Cardiac muscle cell (in vitro differentiated cells and primary cell): ENCODE measurements around the gene TESMIN. TPM values are rescaled to one million over a fixed set of nuclear protein-coding genes. Genes with fewer than 3 reads are reported as not detected.

ENCODE experiments used
- DNase-seq, 2 donors: peaks; one replicate each; pipeline versions ENCODE4 v3.0.0 to v3.0.0-alpha.2; 2010 to 2017; ENCODE audit warnings: low read depth in 1 of 2, low spot score in 1 of 2
- H3K27ac ChIP-seq: fragments of 200-600 bp; sonication (generic); 2 replicates; pipeline ENCODE4 v1.5.1; 2016
- H3K27me3 ChIP-seq: fragments of 200-600 bp; sonication (generic); 2 replicates; pipeline ENCODE4 v1.6.0; 2016; ENCODE audit warnings: control low read depth
- H3K36me3 ChIP-seq: fragments of 200-600 bp; sonication (generic); 2 replicates; pipeline ENCODE4 v1.5.1; 2016; ENCODE audit warnings: control low read depth
- H3K4me1 ChIP-seq: fragments of 200-600 bp; sonication (generic); 2 replicates; pipeline ENCODE4 v1.8.1; 2017; ENCODE audit warnings: low read depth, mild to moderate bottlenecking, mixed run types
- H3K4me3 ChIP-seq: fragments of 200-600 bp; sonication (generic); 2 replicates; pipeline ENCODE4 v1.5.1; 2016; ENCODE audit warnings: mild to moderate bottlenecking
- H3K9me3 ChIP-seq: fragments of 200-600 bp; sonication (generic); 2 replicates; pipeline ENCODE4 v1.5.1; 2017; ENCODE audit warnings: low read depth, mild to moderate bottlenecking, control low read depth
- polyA plus RNA-seq: library from polyadenylated mRNA; unstranded; fragments of >200 nt; fragmentation: Nextera tagmentation; extraction: Ambion mirVana; gene quantifications from 2 replicates; pipeline ENCODE4 v1.2.1, GENCODE V29; 2016
- total RNA-seq: library from RNA; depleted of rRNA; stranded (reverse); fragments of >200 nt; gene quantifications from 2 replicates; pipeline ENCODE4 v1.2.3, GENCODE V29; 2016
- TF ChIP-seq, protein P1 (sequence below): IDR thresholded peaks from 2 replicates; pipeline ENCODE4 v1.5.1; 2012; ENCODE audit warnings: low read depth, mild to moderate bottlenecking, low read length

Gene TESMIN
- total and polyA plus RNA-seq, 2 experiments from 2014 or later = 4.6 to 23.5 TPM

DNA sequence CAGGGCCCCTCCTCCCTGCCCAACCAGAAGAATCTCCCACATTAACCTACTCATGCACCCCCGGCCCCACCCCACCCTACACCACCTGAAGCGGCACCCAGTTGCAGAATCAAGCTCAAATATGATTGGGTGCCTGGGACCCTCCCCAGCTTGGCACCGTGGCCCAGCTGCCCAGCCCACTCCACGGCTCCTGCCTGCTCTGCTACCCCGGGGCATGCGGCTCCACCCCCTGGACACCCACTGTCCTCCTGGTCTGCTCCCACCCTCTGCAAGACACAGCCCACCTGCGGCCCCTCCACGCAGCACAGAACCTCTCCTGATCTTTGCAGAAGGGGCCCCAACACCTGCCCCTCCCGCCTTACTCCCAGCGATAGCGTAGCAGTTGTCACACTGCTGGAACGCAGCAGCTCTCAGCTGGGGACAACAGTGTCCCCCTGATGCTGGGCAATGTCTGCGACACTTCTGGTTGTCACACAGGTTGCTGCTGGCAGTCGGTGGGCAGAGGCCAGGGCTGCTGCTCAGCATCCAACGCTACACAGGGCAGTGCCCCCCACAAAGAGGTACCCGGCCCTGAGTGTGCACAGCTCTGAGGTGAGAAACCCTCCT lies 32.0 kb upstream of the TESMIN start:
- TF ChIP-seq, protein P1, sequence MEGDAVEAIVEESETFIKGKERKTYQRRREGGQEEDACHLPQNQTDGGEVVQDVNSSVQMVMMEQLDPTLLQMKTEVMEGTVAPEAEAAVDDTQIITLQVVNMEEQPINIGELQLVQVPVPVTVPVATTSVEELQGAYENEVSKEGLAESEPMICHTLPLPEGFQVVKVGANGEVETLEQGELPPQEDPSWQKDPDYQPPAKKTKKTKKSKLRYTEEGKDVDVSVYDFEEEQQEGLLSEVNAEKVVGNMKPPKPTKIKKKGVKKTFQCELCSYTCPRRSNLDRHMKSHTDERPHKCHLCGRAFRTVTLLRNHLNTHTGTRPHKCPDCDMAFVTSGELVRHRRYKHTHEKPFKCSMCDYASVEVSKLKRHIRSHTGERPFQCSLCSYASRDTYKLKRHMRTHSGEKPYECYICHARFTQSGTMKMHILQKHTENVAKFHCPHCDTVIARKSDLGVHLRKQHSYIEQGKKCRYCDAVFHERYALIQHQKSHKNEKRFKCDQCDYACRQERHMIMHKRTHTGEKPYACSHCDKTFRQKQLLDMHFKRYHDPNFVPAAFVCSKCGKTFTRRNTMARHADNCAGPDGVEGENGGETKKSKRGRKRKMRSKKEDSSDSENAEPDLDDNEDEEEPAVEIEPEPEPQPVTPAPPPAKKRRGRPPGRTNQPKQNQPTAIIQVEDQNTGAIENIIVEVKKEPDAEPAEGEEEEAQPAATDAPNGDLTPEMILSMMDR = no peak
- DNase-seq = peak in 1 of 2 donors; percentile 59
- Histone ChIP-seq H3K4me3 (no peak overlapping the region), H3K27me3 (no peaks in the 10 kb centered on the region), H3K9me3 (no peaks in the 10 kb centered on the region), H3K36me3 (no peaks in the 10 kb centered on the region), H3K27ac (no peak overlapping the region), H3K4me1 (peaks cover 8% of the 10 kb centered on the region)

DNA sequence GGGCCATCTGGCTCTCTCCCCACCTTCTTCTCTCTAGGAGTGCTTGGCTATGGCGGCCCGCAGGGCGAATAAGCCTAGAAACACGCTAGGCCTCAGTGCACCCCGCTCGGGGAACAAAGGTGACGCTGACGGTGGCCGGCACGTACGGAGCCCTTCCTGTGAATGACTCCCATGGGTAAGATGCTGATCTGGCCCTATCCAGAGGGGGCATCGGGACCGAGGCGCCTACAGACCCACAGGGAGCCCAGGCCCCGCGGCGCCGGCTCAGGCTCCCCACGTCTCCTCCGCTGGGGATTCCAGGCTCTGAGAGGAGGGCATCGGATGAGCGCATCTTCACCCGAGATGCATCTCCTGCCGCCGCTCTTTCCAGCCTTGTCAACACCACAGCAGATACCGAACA lies 31.4 kb upstream of the TESMIN start:
- no peak for DNase-seq
- Histone ChIP-seq H3K27ac (no peak overlapping the region), H3K36me3 (no peaks in the 10 kb centered on the region), H3K4me1 (peaks cover 8% of the 10 kb centered on the region), H3K27me3 (no peaks in the 10 kb centered on the region), H3K9me3 (no peaks in the 10 kb centered on the region), H3K4me3 (no peak overlapping the region)
- TF ChIP-seq, protein P1 = no peak

DNA sequence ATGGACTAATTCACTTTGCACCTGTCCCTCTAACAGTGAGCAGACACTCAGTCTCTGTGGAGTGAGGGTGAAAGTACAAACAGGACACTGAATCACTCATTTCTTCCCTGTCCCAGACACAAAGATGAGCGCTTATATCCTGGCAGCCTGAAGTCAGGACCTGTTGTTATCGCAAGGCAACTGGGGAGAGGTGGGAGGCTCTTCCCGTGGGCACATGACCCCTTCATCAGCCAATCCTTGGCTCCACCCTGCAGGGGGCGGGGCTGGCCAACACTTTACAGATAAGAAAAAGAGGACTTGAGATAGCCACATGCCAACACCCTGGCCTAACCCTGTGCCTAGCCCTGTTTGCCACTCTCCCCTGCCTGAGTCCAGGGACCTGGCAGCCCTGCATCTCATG lies 29.5 kb upstream of the TESMIN start:
- peaks cover 8% of the 10 kb centered on the region for H3K4me1 ChIP-seq
- no peaks in the 10 kb centered on the region for H3K36me3 ChIP-seq
- H3K4me3 ChIP-seq = no peak overlapping the region
- TF ChIP-seq, protein P1 = no peak
- no peak overlapping the region for H3K27ac ChIP-seq
- H3K9me3 ChIP-seq = no peaks in the 10 kb centered on the region
- no peaks in the 10 kb centered on the region for H3K27me3 ChIP-seq
- DNase-seq = peak; percentile 19 to 41

DNA sequence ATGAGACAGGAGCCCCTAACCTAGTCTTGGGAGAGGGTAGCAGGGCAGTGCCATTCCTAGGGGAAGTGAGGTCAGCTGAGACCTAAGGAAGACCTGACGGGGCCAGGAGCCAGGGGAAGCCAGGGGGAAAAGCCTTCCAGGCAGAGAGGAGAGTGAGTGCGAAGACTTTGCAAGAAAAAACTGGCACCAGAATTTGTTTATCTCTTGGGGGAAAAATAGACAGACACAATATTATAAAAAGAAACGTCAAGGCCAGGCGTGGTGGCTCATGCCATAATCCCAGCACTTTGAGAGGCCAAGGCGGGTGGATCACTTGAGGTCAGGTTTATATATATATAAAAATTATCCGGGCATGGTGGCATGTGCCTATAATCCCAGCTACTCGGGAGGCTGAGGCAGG lies 26.9 kb upstream of the TESMIN start:
- TF ChIP-seq, protein P1 = no peak
- Histone ChIP-seq H3K9me3 (no peaks in the 10 kb centered on the region), H3K4me1 (peaks cover 2% of the 10 kb centered on the region), H3K27ac (no peak overlapping the region), H3K36me3 (no peaks in the 10 kb centered on the region), H3K4me3 (no peak overlapping the region), H3K27me3 (no peaks in the 10 kb centered on the region)
- DNase-seq = no peak

DNA sequence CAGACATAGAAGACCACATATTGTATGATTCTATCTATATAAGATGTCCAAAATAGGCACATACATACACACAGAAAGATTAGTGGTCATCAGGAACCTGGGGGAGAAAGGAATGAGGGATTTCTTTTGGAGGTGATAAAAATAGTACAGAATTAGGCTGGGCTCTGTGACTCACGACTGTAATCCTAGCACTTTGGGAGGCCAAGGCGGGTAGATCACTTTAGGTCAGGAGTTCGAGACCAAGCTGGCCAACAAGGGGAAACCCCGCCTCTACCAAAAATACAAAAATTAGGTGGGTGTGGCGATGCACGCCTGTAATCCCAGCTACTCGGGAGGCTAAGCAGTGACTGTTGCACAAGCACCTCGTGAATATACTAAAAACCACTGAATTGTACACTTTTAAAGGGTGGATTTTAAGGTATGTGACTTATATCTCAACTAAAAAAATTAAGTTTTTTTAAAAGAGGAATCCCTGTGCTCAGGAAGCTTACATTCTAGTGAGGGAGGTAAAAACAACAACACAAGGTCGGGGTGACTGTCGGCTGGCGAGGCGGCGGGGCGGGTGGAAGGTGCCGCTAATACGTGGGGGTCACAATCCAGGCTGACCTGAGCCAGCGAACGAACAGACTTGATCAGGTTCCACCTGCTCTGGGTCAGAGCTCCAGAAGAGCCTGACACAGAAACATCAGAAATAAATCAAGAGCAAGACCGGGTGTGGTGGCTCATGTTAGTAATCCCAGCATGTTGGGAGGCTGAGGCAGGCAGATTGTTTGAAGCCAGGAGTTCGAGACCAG lies 25.3 kb upstream of the TESMIN start:
- DNase-seq = no peak
- Histone ChIP-seq H3K4me3 (no peak overlapping the region), H3K9me3 (no peaks in the 10 kb centered on the region), H3K36me3 (no peaks in the 10 kb centered on the region), H3K4me1 (no peaks in the 10 kb centered on the region), H3K27me3 (no peaks in the 10 kb centered on the region), H3K27ac (no peak overlapping the region)
- TF ChIP-seq, protein P1 = no peak
